ENCODE data around the gene MRPS6. TPM values are rescaled to one million over a fixed set of nuclear protein-coding genes. Genes with fewer than 3 reads are reported as not detected.
A peak's percentile ranks its signal among the peaks of the same experiment; 100 is the strongest.

Gene MRPS6
- total and polyA plus RNA-seq, 2 of the 4 experiments (the other 2 are of a cell fraction): 7.5 to 35.1 TPM

GRCh38 chr21:34147792-34148418 is 74.5 kb downstream of the MRPS6 start:
- H3K56ac ChIP-seq (ENCODE audit: extremely low read depth, insufficient read depth, low read length): no peak overlapping the region
- DNase-seq (peak; percentile 23), ATAC-seq (ENCODE audit: low read depth) (peak; percentile 50)
- H3K9ac ChIP-seq (ENCODE audit: low read depth, low read length): no peak overlapping the region
- no peaks in the 10 kb centered on the region for H4K20me1 ChIP-seq (ENCODE audit: insufficient read depth, low read length)
- H3K18ac ChIP-seq (ENCODE audit: low read depth, low read length): no peak overlapping the region
- H3K36me3 ChIP-seq (ENCODE audit: control insufficient read depth, insufficient read depth, low read length): peaks cover 8% of the 10 kb centered on the region
- TF ChIP-seq CTCF (conservative IDR thresholded peaks at IDR 0.05; ENCODE audit: low read depth, low read length) (no peak), MAZ (IDR thresholded peaks at IDR 0.05; ENCODE audit: borderline replicate concordance, low read depth, low read length) (no peak), SMC3 (IDR thresholded peaks at IDR 0.05; ENCODE audit: low read depth, low read length) (no peak), POLR2A (IDR thresholded peaks at IDR 0.05; ENCODE audit: low read depth, low read length) (no peak), RCOR1 (IDR thresholded peaks at IDR 0.05; ENCODE audit: insufficient replicate concordance, low read length) (no peak), RFX5 (IDR thresholded peaks at IDR 0.05; ENCODE audit: low read depth, low read length) (no peak), NFE2L2 (IDR thresholded peaks at IDR 0.05; ENCODE audit: low read depth, low read length) (no peak), CHD1 (IDR thresholded peaks at IDR 0.05; ENCODE audit: low read depth, low read length) (no peak), RAD21 (IDR thresholded peaks at IDR 0.05; ENCODE audit: low read length) (no peak), MXI1 (IDR thresholded peaks at IDR 0.05; ENCODE audit: borderline replicate concordance, low read depth, low read length) (no peak), FOS (IDR thresholded peaks at IDR 0.05; ENCODE audit: low read depth, low read length) (no peak), BHLHE40 (IDR thresholded peaks at IDR 0.05; ENCODE audit: low read depth, low read length) (no peak), USF2 (IDR thresholded peaks at IDR 0.05; ENCODE audit: low read depth, low read length) (no peak), CEBPB (IDR thresholded peaks at IDR 0.05; ENCODE audit: low read depth, low read length) (no peak), MAFK (IDR thresholded peaks at IDR 0.05; ENCODE audit: low read depth, low read length) (no peak)
- TF ChIP-seq, protein P1, sequence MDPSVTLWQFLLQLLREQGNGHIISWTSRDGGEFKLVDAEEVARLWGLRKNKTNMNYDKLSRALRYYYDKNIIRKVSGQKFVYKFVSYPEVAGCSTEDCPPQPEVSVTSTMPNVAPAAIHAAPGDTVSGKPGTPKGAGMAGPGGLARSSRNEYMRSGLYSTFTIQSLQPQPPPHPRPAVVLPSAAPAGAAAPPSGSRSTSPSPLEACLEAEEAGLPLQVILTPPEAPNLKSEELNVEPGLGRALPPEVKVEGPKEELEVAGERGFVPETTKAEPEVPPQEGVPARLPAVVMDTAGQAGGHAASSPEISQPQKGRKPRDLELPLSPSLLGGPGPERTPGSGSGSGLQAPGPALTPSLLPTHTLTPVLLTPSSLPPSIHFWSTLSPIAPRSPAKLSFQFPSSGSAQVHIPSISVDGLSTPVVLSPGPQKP (IDR thresholded peaks at IDR 0.05; ENCODE audit: borderline replicate concordance, low read depth, low read length): no peak
- ChIA-PET CTCF (interaction anchor here (0.9 kb wide), 1 partner anchor 28 kb away, joined by 3 read pairs; no protein-coding TSS in a partner anchor), POLR2A (ENCODE audit: unreplicated experiment) (no interaction called here)
- no TSS peak for BruUV-seq (replicated peaks)
- H2AFZ ChIP-seq (replicated peaks; ENCODE audit: low read length, poor library complexity): no peak overlapping the region
- H2AK9ac ChIP-seq (replicated peaks; ENCODE audit: low read depth, low read length, poor library complexity): peak overlapping the region; percentile 26
- H3K27me3 ChIP-seq (ENCODE audit: control insufficient read depth, insufficient read depth, low read length): no peaks in the 10 kb centered on the region
- intact Hi-C loops (cut with micrococcal nuclease): no loop called here
- H2AK5ac ChIP-seq (ENCODE audit: low read depth, low read length): no peak overlapping the region
- no peak overlapping the region for H4K5ac ChIP-seq (ENCODE audit: low read depth, low read length)
- H4K91ac ChIP-seq (ENCODE audit: insufficient read depth, low read depth, low read length): no peak overlapping the region
- WGBS, 2 experiments (ENCODE audit: extremely low coverage in 2 of 2, insufficient read length in 1 of 2): 93% methylated on average over 3 of the region's 10 CpGs; no CpG with 5 or more reads in 1 of the 2 experiments
- H3K4me1 ChIP-seq (ENCODE audit: control insufficient read depth, insufficient read depth, low read length): peaks cover 12% of the 10 kb centered on the region
- peak overlapping the region; percentile 72 for H2BK5ac ChIP-seq (ENCODE audit: low read depth, low read length, poor library complexity, severe bottlenecking)
- H3K4ac ChIP-seq (ENCODE audit: low read depth, low read length): no peak overlapping the region
- no peak overlapping the region for H3K27ac ChIP-seq (ENCODE audit: insufficient read depth, low read length)
- H3K23ac ChIP-seq (ENCODE audit: low read depth, low read length): no peak overlapping the region
- no peaks in the 10 kb centered on the region for H3K9me3 ChIP-seq (ENCODE audit: control insufficient read depth, insufficient read depth, low read length)
- dilution Hi-C loops (cut with HindIII; ENCODE audit: low sequenced_read_pairs, unreplicated experiment): no loop called here
- in situ Hi-C loops (cut with MboI; ENCODE audit: low sequenced_read_pairs): no loop called here
- H2BK20ac ChIP-seq (ENCODE audit: low read depth, low read length): no peak overlapping the region
- H2BK120ac ChIP-seq (ENCODE audit: low read depth, low read length): no peak overlapping the region; the same call in 1 of the 2 replicates
- peak overlapping the region; percentile 34; the same call in 1 of the 2 replicates for H3K4me2 ChIP-seq (ENCODE audit: low read depth, low read length)
- H3K9me1 ChIP-seq (ENCODE audit: insufficient read depth, low read length): peaks cover 5% of the 10 kb centered on the region
- H3K4me3 ChIP-seq (ENCODE audit: insufficient read depth, low read depth, low read length): no peak overlapping the region
- no peak overlapping the region; the same call in 1 of the 2 replicates for H3K14ac ChIP-seq (replicated peaks; ENCODE audit: low read depth, low read length)
- no peak overlapping the region for H2BK15ac ChIP-seq (ENCODE audit: low read depth, low read length)
- H4K8ac ChIP-seq (ENCODE audit: low read depth in 2 of 2, low read length in 2 of 2): 0 out of 4 replicates have a peak overlapping the region, but pooled peaks of 1 of the 2 experiments have one; percentile 9
- H3K79me1 ChIP-seq (ENCODE audit: low read depth in 1 of 2, low read length in 2 of 2): peaks cover 4 to 12% of the 10 kb centered on the region in 2 experiments; a peak in 1 of 4 replicates
